OCI-LY1 (cell line): ENCODE results near the gene PIANP.

ENCODE experiments used
- H2AFZ ChIP-seq: fragments of 200-600 bp; sonication (generic), shearing (Covaris generic); 2 replicates; pipeline ENCODE4 v1.6.0; 2014; ENCODE audit warnings: antibody characterized with exemption, mild to moderate bottlenecking, low read length
- H3F3A ChIP-seq: fragments of 200-600 bp; sonication (generic), shearing (Covaris generic); 2 replicates; pipeline ENCODE4 v1.6.0; 2014; ENCODE audit warnings: mild to moderate bottlenecking, antibody characterized with exemption, low read length, moderate library complexity; ENCODE audit not compliant: insufficient read depth
- H3K27ac ChIP-seq: fragments of 200-600 bp; sonication (generic); 2 replicates; pipeline ENCODE4 v1.5.1; 2014; ENCODE audit warnings: low read length, mixed run types, mild to moderate bottlenecking, low read depth; ENCODE audit not compliant: poor library complexity, severe bottlenecking
- H3K27me3 ChIP-seq: fragments of 200-600 bp; sonication (generic); 2 replicates; pipeline ENCODE4 v1.6.0; 2014; ENCODE audit warnings: antibody characterized with exemption, mild to moderate bottlenecking, low read length, moderate library complexity; ENCODE audit not compliant: insufficient read depth
- H3K36me3 ChIP-seq: fragments of 200-600 bp; sonication (generic); 2 replicates; pipeline ENCODE4 v1.6.1; 2014; ENCODE audit warnings: mild to moderate bottlenecking, antibody characterized with exemption, low read length, moderate library complexity, mixed read lengths; ENCODE audit not compliant: insufficient read depth
- H3K4me1 ChIP-seq: fragments of 200-600 bp; sonication (generic); 2 replicates; pipeline ENCODE4 v1.5.1; 2014; ENCODE audit warnings: mild to moderate bottlenecking, low read length, moderate library complexity; ENCODE audit not compliant: insufficient read depth, severe bottlenecking
- H3K4me2 ChIP-seq: fragments of 200-600 bp; sonication (generic), shearing (Covaris generic); 2 replicates; pipeline ENCODE4 v1.6.1; 2014; ENCODE audit warnings: low read length
- H3K4me3 ChIP-seq: fragments of 200-600 bp; sonication (generic); 2 replicates; pipeline ENCODE4 v1.5.1; 2014; ENCODE audit warnings: low read length, low read depth, mild to moderate bottlenecking, mixed read lengths; ENCODE audit not compliant: poor library complexity, severe bottlenecking
- H3K79me2 ChIP-seq: fragments of 200-600 bp; shearing (Covaris generic); 2 replicates; pipeline ENCODE4 v1.6.1; 2016; ENCODE audit warnings: mixed run types, low read length, mixed read lengths; ENCODE audit not compliant: insufficient read depth
- H3K9ac ChIP-seq: fragments of 200-600 bp; sonication (generic), shearing (Covaris generic); 2 replicates; pipeline ENCODE4 v1.6.1; 2014; ENCODE audit warnings: mild to moderate bottlenecking, low read length, mixed read lengths
- H3K9me2 ChIP-seq: fragments of 200-600 bp; sonication (generic), shearing (Covaris generic); 2 replicates; pipeline ENCODE4 v1.6.1; 2014; ENCODE audit warnings: low read depth, mild to moderate bottlenecking, low read length, mixed read lengths
- H3K9me3 ChIP-seq: fragments of 200-600 bp; shearing (Covaris generic); 2 replicates; pipeline ENCODE4 v1.6.1; 2014; ENCODE audit warnings: low read length, mixed read lengths
- H4K20me1 ChIP-seq: fragments of 200-600 bp; sonication (generic), shearing (Covaris generic); 2 replicates; pipeline ENCODE4 v1.6.0; 2016; ENCODE audit warnings: mild to moderate bottlenecking, low read length; ENCODE audit not compliant: insufficient read depth
- CTCF ChIP-seq: fragments of 200-600 bp; sonication (generic), shearing (Covaris generic); IDR thresholded peaks from 2 replicates; pipeline ENCODE4 v1.5.1; 2017; ENCODE audit warnings: mild to moderate bottlenecking, antibody characterized with exemption, low read length, moderate library complexity, mixed read lengths
- EZH2 ChIP-seq: fragments of 200-600 bp; sonication (generic), shearing (Covaris generic); IDR thresholded peaks from 2 replicates; pipeline ENCODE4 v1.8.0; 2017; ENCODE audit warnings: borderline replicate concordance, mixed run types, mild to moderate bottlenecking, antibody characterized with exemption, low read length, moderate library complexity, mixed read lengths

PIANP gene

DNA sequence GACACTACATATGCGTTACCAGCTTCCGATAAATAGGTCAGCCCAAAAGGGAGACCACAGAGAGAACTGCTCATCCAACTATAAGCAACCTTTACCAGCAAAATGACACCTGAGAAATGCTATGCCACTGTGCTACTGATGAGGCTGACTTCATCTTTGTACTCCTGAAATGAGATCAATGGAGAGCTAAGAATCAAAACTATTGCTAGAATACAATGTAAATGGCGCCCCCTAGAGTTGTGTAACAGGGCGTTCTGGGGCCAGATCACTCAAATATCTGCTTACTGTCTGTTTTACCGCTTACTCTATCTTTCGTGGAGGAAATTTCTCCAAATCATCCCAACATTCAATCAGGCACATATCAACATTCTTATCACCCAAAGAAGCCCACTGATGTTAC is 16.0 kb downstream of the PIANP start:
- no peak overlapping the region for H2AFZ ChIP-seq
- H4K20me1 ChIP-seq, result no peaks in the 10 kb centered on the region
- no peak overlapping the region for H3K9ac ChIP-seq
- H3K4me2 ChIP-seq, result no peak overlapping the region
- no peaks in the 10 kb centered on the region for H3K9me2 ChIP-seq
- H3F3A ChIP-seq, result no peaks in the 10 kb centered on the region; the same call in none of the 2 replicates
- no peaks in the 10 kb centered on the region for H3K9me3 ChIP-seq
- no peak overlapping the region for H3K4me3 ChIP-seq
- peaks cover 69% of the 10 kb centered on the region for H3K36me3 ChIP-seq
- peaks cover 77% of the 10 kb centered on the region for H3K79me2 ChIP-seq
- TF ChIP-seq EZH2, result no peak
- peak; percentile 80 for TF ChIP-seq CTCF
- peaks cover 21% of the 10 kb centered on the region for H3K4me1 ChIP-seq
- no peaks in the 10 kb centered on the region for H3K27me3 ChIP-seq
- no peak overlapping the region for H3K27ac ChIP-seq

DNA sequence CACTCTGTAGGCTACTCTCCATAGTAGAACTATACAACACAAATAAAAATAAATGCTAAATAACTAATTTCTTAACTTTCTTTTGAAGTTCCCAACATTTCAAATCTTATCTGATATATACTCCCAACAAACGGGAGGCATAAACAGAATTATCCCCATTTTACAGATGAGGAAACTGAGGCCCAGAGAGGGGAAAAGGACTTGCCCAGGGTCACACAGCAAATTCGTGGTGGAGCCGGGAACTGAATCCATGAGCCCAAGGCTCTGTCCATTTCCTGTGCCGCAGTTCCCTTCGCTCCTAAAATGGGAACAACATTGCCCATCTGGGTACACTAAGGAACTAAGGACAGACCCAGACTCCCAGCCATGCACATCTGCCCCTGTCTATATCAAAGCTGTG is 23.7 kb downstream of the PIANP start:
- Histone ChIP-seq H3K4me2 (no peak overlapping the region), H3F3A (no peaks in the 10 kb centered on the region), H3K4me1 (no peaks in the 10 kb centered on the region), H3K9me2 (no peaks in the 10 kb centered on the region), H3K79me2 (peaks cover 14% of the 10 kb centered on the region), H3K36me3 (peaks cover 98% of the 10 kb centered on the region), H4K20me1 (no peaks in the 10 kb centered on the region), H3K27ac (no peak overlapping the region), H2AFZ (no peak overlapping the region), H3K27me3 (no peaks in the 10 kb centered on the region), H3K9me3 (no peaks in the 10 kb centered on the region), H3K4me3 (no peak overlapping the region), H3K9ac (no peak overlapping the region)
- TF ChIP-seq CTCF (no peak), EZH2 (no peak)

DNA sequence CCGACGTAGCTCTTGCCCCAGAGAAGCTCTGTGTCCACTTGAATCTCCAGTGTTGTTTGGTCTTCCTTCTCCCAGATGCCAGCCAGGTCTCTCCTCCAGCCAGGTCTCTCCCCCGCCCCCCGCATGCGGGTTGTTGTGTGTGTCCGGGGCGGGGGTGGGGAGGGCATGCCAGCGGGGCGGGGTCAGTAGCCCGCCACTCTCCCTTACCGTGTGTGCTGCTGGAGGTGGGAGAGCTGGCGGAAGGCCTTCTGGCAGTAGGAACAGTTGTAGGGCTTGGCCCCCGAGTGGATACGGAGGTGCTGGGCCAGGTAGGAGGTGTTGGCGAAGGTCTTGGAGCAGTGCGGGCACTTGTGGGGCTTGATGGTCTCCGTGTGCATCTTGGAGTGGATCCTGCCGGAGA is 28.5 kb downstream of the PIANP start:
- Histone ChIP-seq H3K4me3 (no peak overlapping the region), H3K9me3 (no peaks in the 10 kb centered on the region), H3K36me3 (peaks cover 100% of the 10 kb centered on the region), H3K27ac (no peak overlapping the region), H4K20me1 (no peaks in the 10 kb centered on the region), H3K9me2 (no peaks in the 10 kb centered on the region), H3K9ac (no peak overlapping the region), H2AFZ (no peak overlapping the region), H3K79me2 (no peaks in the 10 kb centered on the region), H3F3A (no peaks in the 10 kb centered on the region), H3K4me2 (no peak overlapping the region), H3K27me3 (no peaks in the 10 kb centered on the region), H3K4me1 (no peaks in the 10 kb centered on the region)
- TF ChIP-seq CTCF (no peak), EZH2 (no peak)
